DMS114 treated with DMSO at 0.1 percent for 48 hours (cell line): ENCODE measurements around the gene PRRT1.
A peak's percentile ranks its signal among the peaks of the same experiment; 100 is the strongest.

ENCODE experiments used
- DNase-seq: peaks from one replicate; lab custom pipeline; 2025; ENCODE audit not compliant: unreplicated experiment; lab: John Stamatoyannopoulos, UW

The PRRT1 gene

GRCh38 chr6:32127717-32128592 lies 23.8 kb downstream of the PRRT1 start, which contains the start of gene ATF6B:
ATF6B (minus strand) TSS chr6:32128246; CDS start chr6:32128207, 39 bp downstream.
- DNase-seq: peak; percentile 100

- no peak for DNase-seq
Observed at GRCh38 chr6:32127409-32127716, 24.4 kb downstream of the PRRT1 start.

- DNase-seq: no peak
Observed at GRCh38 chr6:32126880-32127279, 24.9 kb downstream of the PRRT1 start.

- DNase-seq: no peak
Observed at GRCh38 chr6:32123681-32124080, 28.1 kb downstream of the PRRT1 start.

- no peak for DNase-seq
Observed at GRCh38 chr6:32120573-32121059, 31.1 kb downstream of the PRRT1 start.

GRCh38 chr6:32118782-32119628 lies 32.7 kb downstream of the PRRT1 start:
- peak; percentile 82 for DNase-seq

GRCh38 chr6:32117461-32117860 lies 34.3 kb downstream of the PRRT1 start:
- no peak for DNase-seq

GRCh38 chr6:32116674-32117073 lies 35.1 kb downstream of the PRRT1 start:
- DNase-seq: peak; percentile 34

GRCh38 chr6:32115623-32116022 lies 36.1 kb downstream of the PRRT1 start:
- no peak for DNase-seq

- DNase-seq: no peak
Observed at GRCh38 chr6:32114796-32115195, 36.9 kb downstream of the PRRT1 start.

- DNase-seq: no peak
Observed at GRCh38 chr6:32113386-32114352, 38.1 kb downstream of the PRRT1 start.

GRCh38 chr6:32112431-32112980 lies 39.2 kb downstream of the PRRT1 start:
- no peak for DNase-seq

GRCh38 chr6:32111424-32112066 lies 40.2 kb downstream of the PRRT1 start:
- DNase-seq: no peak

GRCh38 chr6:32110632-32111031 lies 41.1 kb downstream of the PRRT1 start:
- DNase-seq: no peak

- no peak for DNase-seq
Observed at GRCh38 chr6:32109765-32110160, 42.0 kb downstream of the PRRT1 start.

- no peak for DNase-seq
Observed at GRCh38 chr6:32109114-32109764, 42.5 kb downstream of the PRRT1 start, which contains the start of gene TNXB. TNXB (minus strand) TSS chr6:32109338; CDS start chr6:32098198, 11,140 bp downstream.

- DNase-seq: no peak
Observed at GRCh38 chr6:32108727-32109113, 43.0 kb downstream of the PRRT1 start.

- no peak for DNase-seq
Observed at GRCh38 chr6:32108094-32108627, 43.6 kb downstream of the PRRT1 start.

- no peak for DNase-seq
Observed at GRCh38 chr6:32107406-32107805, 44.3 kb downstream of the PRRT1 start.
